Activated CD4-positive, alpha-beta memory T cell treated with anti-CD3 and anti-CD28 coated beads for 36 hours (primary cell): ENCODE results near the gene TGFB1I1. TPM values are rescaled to one million over a fixed set of nuclear protein-coding genes. Genes with fewer than 3 reads are reported as not detected.

ENCODE experiments used
- total RNA-seq, 2 experiments: library from RNA; stranded (reverse); gene quantifications; one replicate each; pipeline ENCODE4 v1.2.3, GENCODE V29; 2021

The TGFB1I1 gene
- total RNA-seq, 2 experiments from 2014 or later: 0.80 to 1.1 TPM

Other genes with a start within 250 kb of the TGFB1I1 start
- gene ITGAM, start 212.2 kb upstream of the TGFB1I1 start, total RNA-seq: 1 to 10 TPM; 4.1 to 5.0 TPM
- 10 to 100 TPM; 30.3 to 32.9 TPM for gene ITGAX, start 117.0 kb upstream of the TGFB1I1 start, total RNA-seq
- gene ITGAD, start 78.8 kb upstream of the TGFB1I1 start, total RNA-seq: not detected
- not detected for gene COX6A2, start 43.8 kb upstream of the TGFB1I1 start, total RNA-seq
- gene ZNF843, start 29.4 kb upstream of the TGFB1I1 start, total RNA-seq: under 1 TPM; 0.17 to 0.19 TPM
- 1 to 10 TPM; 5.5 to 6.4 TPM for gene ARMC5, start 12.7 kb upstream of the TGFB1I1 start, total RNA-seq
- gene SLC5A2, start 11.0 kb downstream of the TGFB1I1 start, total RNA-seq: under 1 TPM in 1 of 2 experiments, not detected in 1; 0.21 TPM
- 10 to 100 TPM; 40.9 to 41.2 TPM for gene RUSF1, start 36.2 kb downstream of the TGFB1I1 start, total RNA-seq
- gene AHSP, start 55.7 kb downstream of the TGFB1I1 start, total RNA-seq: not detected